ENCODE results near the gene OR1S2. TPM values are rescaled to one million over a fixed set of nuclear protein-coding genes. Genes with fewer than 3 reads are reported as not detected.

OR1S2 gene
- total RNA-seq, 1 experiment from 2014 or later, result not detected

Other genes with a start within 250 kb of the OR1S2 start
- gene OR9Q1, start 180.3 kb downstream of the OR1S2 start, total RNA-seq (2021), result not detected in 3 replicates
- gene OR6Q1, start 173.2 kb downstream of the OR1S2 start, total RNA-seq (2021), result not detected in 3 replicates
- not detected in 3 replicates for gene OR9I1, start 78.6 kb downstream of the OR1S2 start, total RNA-seq (2021)
- not detected in 3 replicates for gene OR9Q2, start 15.1 kb downstream of the OR1S2 start, total RNA-seq (2021)
- gene OR1S1, start 8.6 kb upstream of the OR1S2 start, total RNA-seq (2021), result not detected in 3 replicates
- gene OR10Q1, start 24.8 kb upstream of the OR1S2 start, total RNA-seq (2021), result not detected in 3 replicates
- not detected in 3 replicates for gene OR10W1, start 64.1 kb upstream of the OR1S2 start, total RNA-seq (2021)
- gene OR5B17, start 154.9 kb upstream of the OR1S2 start, total RNA-seq (2021), result not detected in 3 replicates
- not detected in 3 replicates for gene OR5B3, start 202.7 kb upstream of the OR1S2 start, total RNA-seq (2021)
- not detected in 3 replicates for gene OR5B2, start 224.0 kb upstream of the OR1S2 start, total RNA-seq (2021)
- not detected in 3 replicates for gene OR5B12, start 238.1 kb upstream of the OR1S2 start, total RNA-seq (2021)

Data from WTC11 (cell line).